Peyer's patch (tissue), 4 donors: Measurements from ENCODE around the gene SCGB1C1. TPM values are rescaled to one million over a fixed set of nuclear protein-coding genes. Genes with fewer than 3 reads are reported as not detected.
A peak's percentile ranks its signal among the peaks of the same experiment; 100 is the strongest.
"Not testable (repeated sequence)": the region's sequence is repeated elsewhere in the genome, so short reads cannot be mapped to it uniquely, and the experiment has no call there.

ENCODE experiments used
- DNase-seq, 3 donors: peaks; one replicate each; pipeline ENCODE4 v3.0.0-alpha.2; 2017 to 2019
- H3K27ac ChIP-seq, 4 donors: fragments of 200-600 bp; sonication (generic); one replicate each; pipeline ENCODE4 v1.5.1; 2016 to 2019
- H3K27me3 ChIP-seq, 2 donors: fragments of 200-600 bp; sonication (generic); one replicate each; pipeline ENCODE4 v1.5.1; 2019
- H3K36me3 ChIP-seq, 3 donors: fragments of 200-600 bp; sonication (generic); one replicate each; pipeline ENCODE4 v1.5.1; 2016 to 2019
- H3K4me1 ChIP-seq, 4 donors: fragments of 200-600 bp; sonication (generic); one replicate each; pipeline ENCODE4 v1.5.1; 2016 to 2019
- H3K4me3 ChIP-seq, 4 donors: fragments of 200-600 bp; sonication (generic); 1 replicate in 3 of 4; 2 replicates in 1 of 4; pipeline ENCODE4 v1.5.1; 2016 to 2019; ENCODE audit warnings: mild to moderate bottlenecking in 1 of 4
- H3K9me3 ChIP-seq, 4 donors: fragments of 200-600 bp; sonication (generic); one replicate each; pipeline ENCODE4 v1.5.1; 2016 to 2019; ENCODE audit warnings: mild to moderate bottlenecking in 1 of 4
- CTCF ChIP-seq, 6 experiments: fragments of 450-650 bp in 4 of 6; fragments of 200-600 bp in 2 of 6; sonication (generic) in 1 of 6; IDR thresholded peaks; one replicate each; pipeline ENCODE4 v1.5.1; 2017 to 2019; ENCODE audit warnings: antibody characterized with exemption in 6 of 6, mild to moderate bottlenecking in 3 of 6, moderate library complexity in 1 of 6
- total RNA-seq, 4 donors: library from RNA; depleted of rRNA; stranded (reverse); fragments of >200 nt; gene quantifications; one replicate each; pipeline ENCODE4 v1.1.0, GENCODE V29; 2016

SCGB1C1 gene
- not detected for total RNA-seq

GRCh38 chr11:192674-193128 lies at the start of gene SCGB1C1:
TSS of gene SCGB1C1 (plus strand) at chr11:193078. CDS start at chr11:193100, 22 bp downstream.
- not testable (repeated sequence) for H3K4me3 ChIP-seq, H3K4me1 ChIP-seq, H3K36me3 ChIP-seq, H3K27ac ChIP-seq, H3K9me3 ChIP-seq, DNase-seq, H3K27me3 ChIP-seq

GRCh38 chr11:180242-180641 lies 12.6 kb upstream of the SCGB1C1 start:
- H3K27me3 ChIP-seq, H3K4me3 ChIP-seq, H3K36me3 ChIP-seq: not testable (repeated sequence)

GRCh38 chr11:189200-189783 lies 3.6 kb upstream of the SCGB1C1 start:
- peak in 2 of 3 donors; percentile 46 for DNase-seq
- not testable (repeated sequence) for H3K36me3 ChIP-seq, H3K27ac ChIP-seq, H3K27me3 ChIP-seq, H3K9me3 ChIP-seq, H3K4me1 ChIP-seq, H3K4me3 ChIP-seq

More at GRCh38 chr11:180242-180641, 12.6 kb upstream of the SCGB1C1 start:
- H3K9me3 ChIP-seq, H3K4me1 ChIP-seq, DNase-seq, H3K27ac ChIP-seq: not testable (repeated sequence)

GRCh38 chr11:189843-190311 lies 3.0 kb upstream of the SCGB1C1 start:
- not testable (repeated sequence) for H3K4me3 ChIP-seq, H3K4me1 ChIP-seq, H3K27ac ChIP-seq, H3K27me3 ChIP-seq, H3K9me3 ChIP-seq, H3K36me3 ChIP-seq
- TF ChIP-seq CTCF (IDR thresholded peaks at IDR 0.05) = peak in 1 of 6 experiments; percentile 4
- peak in 1 of 3 donors; percentile 50 for DNase-seq

GRCh38 chr11:190546-190945 lies 2.3 kb upstream of the SCGB1C1 start:
- H3K4me3 ChIP-seq, H3K36me3 ChIP-seq, H3K4me1 ChIP-seq, H3K9me3 ChIP-seq, H3K27me3 ChIP-seq, H3K27ac ChIP-seq: not testable (repeated sequence)
- peak in 1 of 3 donors; percentile 38 for DNase-seq

GRCh38 chr11:191490-192478 lies 1.1 kb upstream of the SCGB1C1 start:
- not testable (repeated sequence) for H3K36me3 ChIP-seq, H3K9me3 ChIP-seq, H3K27me3 ChIP-seq, H3K4me1 ChIP-seq, H3K4me3 ChIP-seq, H3K27ac ChIP-seq
- peak in 1 of 3 donors; percentile 73 for DNase-seq
- TF ChIP-seq CTCF (IDR thresholded peaks at IDR 0.05) = peak in 5 of 6 experiments; percentile 25 to 41 (median 35)

GRCh38 chr11:193481-193880 lies 603 bp downstream of the SCGB1C1 start:
- not testable (repeated sequence) for H3K9me3 ChIP-seq, H3K4me3 ChIP-seq, H3K27ac ChIP-seq, H3K27me3 ChIP-seq, H3K36me3 ChIP-seq, H3K4me1 ChIP-seq
- peak in 2 of 3 donors; percentile 27 to 39 for DNase-seq
